ENCODE data around the gene SLIT3.

The SLIT3 gene

DNA sequence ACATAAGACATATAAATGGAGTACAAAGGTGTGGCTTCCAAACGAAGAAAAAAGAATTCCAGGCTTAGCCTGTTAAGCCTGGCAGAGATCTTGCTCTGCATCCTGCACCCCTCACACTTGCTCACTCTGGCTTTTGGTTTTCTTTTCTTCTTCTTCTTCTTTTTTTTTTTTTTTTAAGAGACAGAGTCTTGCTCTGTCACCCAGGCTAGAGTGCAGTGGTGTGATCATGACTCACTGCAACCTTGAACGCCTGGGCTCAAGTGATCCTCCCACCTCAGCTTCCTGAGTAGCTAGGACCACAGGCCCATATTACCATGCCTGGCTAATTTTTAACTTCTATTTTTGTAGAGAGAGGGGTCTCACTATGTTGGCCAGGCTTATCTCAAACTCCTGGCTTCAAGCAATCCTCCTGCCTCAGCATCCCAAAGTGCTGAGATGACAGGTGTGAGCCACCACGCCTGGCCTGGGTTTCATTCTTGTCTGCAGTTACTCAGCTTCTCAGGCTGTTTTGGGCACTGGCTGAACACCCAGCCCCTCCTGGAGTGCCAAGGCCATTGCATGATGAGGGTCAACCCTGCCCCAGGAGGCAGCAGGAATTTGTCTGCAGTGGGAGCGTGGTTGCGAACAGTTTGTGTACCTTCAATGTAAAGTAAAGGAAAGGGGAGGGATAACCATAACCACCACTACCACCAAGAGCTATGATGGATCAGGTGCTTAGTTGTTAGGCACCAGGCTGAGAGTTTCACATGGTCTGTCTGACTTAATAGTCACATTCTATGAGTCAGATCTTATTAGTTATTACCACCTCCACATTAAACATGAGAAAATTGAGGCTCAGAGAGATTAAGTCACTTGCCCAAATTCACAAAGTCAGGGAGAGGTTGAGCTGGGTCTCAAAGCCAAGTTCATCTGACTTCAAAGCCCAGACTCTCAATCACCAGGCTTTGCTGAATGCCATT lies 502.6 kb downstream of the SLIT3 start:
- no peak for DNase-seq (ENCODE audit: low read depth in 2 of 2)

DNA sequence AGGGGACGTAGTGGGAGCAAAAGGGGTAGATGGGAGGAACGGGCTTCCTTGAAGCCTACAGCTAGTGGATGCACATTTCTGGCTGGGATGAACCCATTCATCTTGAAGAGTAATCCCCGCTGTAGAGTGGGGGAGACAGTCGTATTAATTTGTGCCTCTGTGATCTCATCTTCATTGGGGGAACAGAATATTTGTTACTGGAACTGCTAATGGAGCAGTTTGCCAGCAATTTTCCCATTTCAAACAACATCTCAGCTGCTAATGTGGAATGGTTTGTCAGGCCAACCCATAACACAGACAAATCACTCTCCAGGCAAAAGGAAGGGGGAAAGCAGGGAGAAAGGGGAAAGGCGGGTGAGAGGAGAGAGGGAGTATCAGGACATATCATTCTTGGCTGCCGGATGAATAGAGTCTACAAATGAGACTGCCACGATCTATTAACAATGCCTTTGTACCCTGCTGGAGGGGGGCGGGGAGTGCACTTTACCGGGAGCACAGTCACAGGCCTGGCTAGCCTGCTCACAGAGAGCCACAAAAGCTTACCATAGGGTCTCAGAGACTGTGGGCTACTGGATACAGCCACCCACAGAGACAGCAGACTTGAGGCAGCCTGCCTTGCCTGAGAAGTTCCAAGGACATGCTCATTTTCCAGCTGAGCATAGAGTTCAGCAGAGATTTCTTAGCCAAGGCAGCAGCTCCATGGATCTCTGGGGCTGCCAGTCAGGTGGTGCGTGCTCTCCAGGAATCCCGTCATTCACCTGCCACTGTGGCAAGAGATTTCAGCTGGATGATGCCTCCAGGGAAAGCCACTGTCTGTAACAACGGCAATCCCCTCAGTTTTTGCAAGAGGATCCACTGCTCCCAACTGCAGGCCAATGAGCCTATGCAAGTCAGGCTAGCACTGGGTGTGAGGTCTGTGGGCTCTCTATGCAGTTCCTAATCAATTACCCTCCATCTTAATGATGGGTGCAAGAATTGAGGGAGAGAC lies 504.1 kb downstream of the SLIT3 start:
- no peak for DNase-seq (ENCODE audit: low read depth in 2 of 2)

GRCh38 chr5:168796000-168796399 lies 504.9 kb downstream of the SLIT3 start:
- DNase-seq (ENCODE audit: low read depth in 2 of 2), result no peak

GRCh38 chr5:168793841-168794837 lies 506.8 kb downstream of the SLIT3 start:
- peak; percentile 18 to 21 for DNase-seq (ENCODE audit: low read depth in 2 of 2)

DNA sequence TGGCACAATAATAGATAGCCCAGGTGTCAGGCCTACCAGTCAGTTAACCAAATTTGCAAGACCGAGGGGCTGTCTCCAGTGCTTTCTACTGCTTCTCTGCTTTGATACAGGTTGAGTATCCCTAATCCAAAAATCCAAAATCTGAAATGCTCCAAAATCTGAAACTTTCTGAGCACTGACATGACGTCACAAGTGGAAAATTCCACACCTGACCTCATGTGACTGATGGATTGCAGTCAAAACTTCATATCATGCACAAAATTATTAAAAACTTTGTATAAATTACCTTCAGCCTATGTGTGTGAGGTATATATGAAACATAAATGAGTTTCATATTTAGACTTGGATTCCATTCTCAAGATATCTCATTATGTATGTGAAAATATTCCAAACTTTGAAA lies 508.3 kb downstream of the SLIT3 start:
- DNase-seq (ENCODE audit: low read depth in 2 of 2), result no peak

DNA sequence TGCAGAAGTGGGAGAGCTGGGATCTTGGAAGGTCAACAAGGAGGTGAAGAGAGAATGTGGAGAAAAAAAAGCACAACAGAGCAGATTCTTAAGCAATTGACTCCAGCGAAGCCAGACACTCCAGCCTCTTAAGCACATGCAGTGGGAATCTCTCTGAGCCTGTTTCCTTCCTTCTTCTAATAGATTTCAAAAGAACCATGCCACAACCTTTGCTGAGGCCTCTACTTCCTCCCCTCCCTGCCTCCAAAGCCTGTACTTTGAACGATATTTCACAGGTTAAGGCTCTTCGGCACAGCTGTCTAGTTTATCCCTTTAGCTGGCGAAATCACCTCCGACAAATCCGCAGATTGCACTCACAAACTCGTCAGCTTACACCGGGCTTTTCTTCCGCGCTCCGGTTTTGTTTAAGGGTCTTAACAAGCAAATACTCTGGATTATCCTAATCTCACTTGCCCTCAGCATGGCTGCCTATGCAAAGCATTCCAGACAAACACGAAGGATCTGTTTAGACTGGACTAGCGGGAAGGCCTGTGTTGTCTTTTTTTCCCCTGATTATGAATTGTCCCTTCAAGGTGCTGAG lies 510.2 kb downstream of the SLIT3 start:
- no peak for DNase-seq (ENCODE audit: low read depth in 2 of 2)

DNA sequence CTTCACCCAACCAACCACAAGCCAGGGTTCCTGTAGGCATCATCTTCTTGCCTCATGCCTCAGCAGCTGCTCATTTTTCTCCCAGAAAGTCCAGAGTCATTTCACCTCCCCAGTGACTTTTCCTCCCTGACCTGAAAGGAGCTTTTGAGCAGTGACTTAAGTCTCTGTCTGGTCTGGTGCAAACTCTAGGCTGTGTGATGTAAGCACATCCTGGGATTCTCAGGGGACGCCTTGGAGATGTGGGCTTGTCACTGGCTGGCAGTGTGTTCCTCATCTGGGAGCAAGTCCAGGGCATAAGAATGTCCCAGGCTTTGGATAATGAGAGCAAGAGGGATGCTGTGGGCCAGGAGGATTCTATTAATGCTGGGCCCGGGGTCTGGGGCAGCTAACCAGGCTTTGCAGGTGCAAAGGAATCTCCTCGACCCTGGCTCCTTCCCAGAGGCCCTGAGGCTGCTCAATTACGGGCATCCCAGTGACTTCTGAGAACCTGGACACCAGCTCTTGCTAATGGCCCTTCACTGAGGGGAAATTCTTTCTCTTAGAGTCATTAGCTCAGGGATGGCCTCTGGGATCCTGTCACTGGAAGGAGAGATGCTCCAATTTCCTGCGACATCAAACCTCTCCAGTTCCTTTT lies 510.8 kb downstream of the SLIT3 start:
- DNase-seq (ENCODE audit: low read depth in 2 of 2), result no peak

- DNase-seq (ENCODE audit: low read depth in 2 of 2), result no peak
Measured at GRCh38 chr5:168788786-168789185, 512.2 kb downstream of the SLIT3 start.

DNA sequence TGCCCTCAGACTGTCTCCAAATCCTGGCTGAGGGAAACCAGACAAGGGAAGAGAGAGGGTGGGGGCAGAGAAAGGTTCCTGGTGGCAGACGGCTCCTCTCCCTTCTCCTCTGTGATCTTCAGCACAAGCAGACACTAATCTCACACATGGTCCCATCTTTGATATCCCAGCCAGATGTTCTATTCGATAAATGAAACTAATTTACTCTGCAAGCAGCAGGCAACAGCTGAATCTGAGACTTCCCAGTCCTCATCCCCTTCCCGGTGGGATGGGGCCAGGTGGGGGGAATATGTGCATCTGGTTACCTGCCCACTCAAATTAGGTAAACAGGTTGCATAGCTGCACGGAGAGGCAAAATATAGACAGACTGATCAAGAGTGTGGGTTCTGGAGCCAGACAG lies 512.8 kb downstream of the SLIT3 start:
- no peak for DNase-seq (ENCODE audit: low read depth in 2 of 2)

DNA sequence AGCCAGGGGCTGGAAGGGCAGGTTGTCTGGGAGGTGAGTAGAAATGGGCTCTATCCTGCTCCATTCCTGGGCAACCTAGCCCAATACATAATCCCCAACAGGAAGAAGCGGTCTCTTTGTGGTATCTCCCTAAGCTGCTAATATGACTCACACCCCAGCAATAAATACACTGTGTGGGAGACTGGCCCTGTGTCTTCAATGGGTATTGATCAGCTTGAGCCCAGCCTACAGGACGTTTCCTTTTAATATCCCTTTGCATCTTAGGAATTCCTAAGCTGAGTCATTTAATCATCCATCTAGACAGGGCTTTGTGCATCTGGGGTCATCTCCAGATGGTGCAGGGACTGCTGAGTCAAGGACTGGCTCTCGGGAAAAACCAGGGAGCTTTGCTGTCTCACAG lies 514.8 kb downstream of the SLIT3 start:
- no peak for DNase-seq (ENCODE audit: low read depth in 2 of 2)

DNA sequence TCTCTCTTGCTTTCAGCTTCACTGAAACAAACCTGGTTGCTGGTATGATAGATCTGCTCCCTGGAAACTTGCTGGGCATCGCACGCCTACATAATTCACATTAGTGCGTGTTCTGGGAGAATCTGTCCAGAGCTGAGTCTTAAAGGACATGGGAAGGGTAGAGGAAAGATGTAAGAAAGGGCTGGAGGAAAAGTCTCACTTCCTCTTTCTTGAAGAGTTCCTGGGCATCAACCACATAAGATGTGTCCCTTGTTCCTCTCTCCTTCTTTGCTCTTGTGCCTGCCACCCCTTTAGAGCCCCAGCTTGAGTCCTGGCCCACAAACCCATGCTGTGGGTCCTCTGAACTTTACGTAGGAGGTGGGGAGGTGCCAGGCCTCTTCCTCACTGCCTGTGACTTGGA lies 516.5 kb downstream of the SLIT3 start:
- no peak for DNase-seq (ENCODE audit: low read depth in 2 of 2)

DNA sequence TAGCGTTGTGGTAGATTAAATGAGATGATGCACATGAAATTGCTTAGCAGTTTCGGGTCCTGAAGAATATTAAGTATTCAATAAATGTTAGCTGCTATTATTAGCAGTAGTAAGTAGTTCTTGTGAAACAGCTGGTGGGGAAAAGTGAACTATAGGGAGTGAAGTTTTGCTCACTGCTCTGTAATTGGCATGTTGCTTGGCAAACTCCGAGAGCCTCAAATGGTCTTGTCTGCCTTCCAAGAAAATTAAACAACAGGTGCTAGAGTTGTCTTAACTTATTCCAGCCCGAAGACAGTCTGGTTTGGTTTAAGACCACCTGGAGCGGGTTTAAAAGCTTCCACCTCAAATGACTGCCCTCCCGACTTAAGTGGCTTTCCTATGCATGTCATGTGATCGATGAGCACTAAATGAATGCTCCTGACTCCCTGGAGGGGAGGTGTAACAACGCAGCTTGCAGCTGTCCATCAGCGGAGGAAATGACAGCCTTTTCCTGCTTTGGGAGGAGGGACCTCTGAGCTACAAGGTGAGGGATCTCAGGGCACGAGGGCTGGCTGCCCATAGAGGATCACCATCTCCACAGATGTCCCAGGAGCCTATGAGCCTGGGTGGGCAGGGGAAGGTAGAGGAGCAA lies 518.9 kb downstream of the SLIT3 start:
- no peak for DNase-seq (ENCODE audit: low read depth in 2 of 2)

GRCh38 chr5:168780888-168781287 lies 520.1 kb downstream of the SLIT3 start:
- no peak for DNase-seq (ENCODE audit: low read depth in 2 of 2)

DNA sequence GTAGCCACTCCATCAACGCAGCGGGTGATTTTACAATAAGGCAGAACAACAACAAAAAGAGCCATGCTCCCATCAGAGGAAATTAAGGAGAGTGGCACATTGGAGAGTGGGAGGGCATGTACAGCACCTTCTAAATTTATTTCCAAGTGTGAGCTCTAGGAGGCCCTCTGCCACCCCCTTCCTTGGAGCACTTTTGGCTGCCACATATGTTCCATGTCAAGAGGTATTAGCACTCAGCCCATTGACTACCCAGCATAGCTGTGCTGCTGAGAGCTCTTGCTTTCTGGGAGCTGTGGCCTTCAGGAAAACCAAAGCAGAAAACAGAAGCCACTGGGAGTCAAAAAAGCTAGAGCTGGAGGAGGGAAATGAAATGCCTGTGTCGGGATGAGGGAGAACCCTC lies 521.6 kb downstream of the SLIT3 start:
- no peak for DNase-seq (ENCODE audit: low read depth in 2 of 2)

- no peak for DNase-seq (ENCODE audit: low read depth in 2 of 2)
Measured at GRCh38 chr5:168778536-168778935, 522.4 kb downstream of the SLIT3 start.

GRCh38 chr5:168777651-168778050 lies 523.3 kb downstream of the SLIT3 start:
- no peak for DNase-seq (ENCODE audit: low read depth in 2 of 2)

GRCh38 chr5:168776070-168776469 lies 524.9 kb downstream of the SLIT3 start:
- DNase-seq (ENCODE audit: low read depth in 2 of 2), result no peak

DNA sequence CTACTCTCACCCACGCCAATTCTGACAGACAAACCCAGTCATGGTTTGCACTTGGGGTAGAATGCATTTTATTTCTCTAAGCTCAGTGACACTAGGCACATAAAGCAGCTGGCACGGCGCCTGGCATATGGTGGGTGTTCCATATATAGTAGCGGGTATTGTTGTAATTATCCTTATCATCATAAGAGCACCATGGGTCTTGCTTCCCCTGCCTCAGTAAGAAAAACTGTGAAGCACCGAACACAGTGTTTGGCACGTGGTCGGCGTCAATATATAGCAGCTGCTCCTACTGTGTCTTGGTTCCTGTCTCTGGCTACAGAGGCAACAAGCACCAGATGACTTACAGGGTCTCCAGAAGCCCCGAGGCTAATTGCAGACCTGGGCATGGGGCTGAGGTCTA lies 527.7 kb downstream of the SLIT3 start:
- no peak for DNase-seq (ENCODE audit: low read depth in 2 of 2)

- no peak for DNase-seq (ENCODE audit: low read depth in 2 of 2)
Measured at GRCh38 chr5:168772316-168772961, 528.5 kb downstream of the SLIT3 start.

Measured in stimulated activated CD4-positive, alpha-beta T cell treated with anti-CD3 and anti-CD28 coated beads, Interleukin-4, amount 100 ng/mL, for 48 hours (primary cell).